OCI-LY3 (cell line): Measurements from ENCODE around the gene GCSAM.

Experiments used
- H2AFZ ChIP-seq: fragments of 200-600, 300-600 bp; shearing (Covaris generic); 2 replicates; pipeline ENCODE4 v1.6.0; 2014; ENCODE audit warnings: antibody characterized with exemption, low read depth, low read length
- H3K27ac ChIP-seq: fragments of 200-600, 300-600 bp; sonication (generic); 2 replicates; pipeline ENCODE4 v1.5.1; 2014; ENCODE audit warnings: mild to moderate bottlenecking, low read length, moderate library complexity, mixed read lengths
- H3K27me3 ChIP-seq: fragments of 200-600, 300-600 bp; sonication (generic); 2 replicates; pipeline ENCODE4 v1.6.1; 2014; ENCODE audit warnings: low read depth, low read length, mixed read lengths
- H3K36me3 ChIP-seq: fragments of 200-600, 300-600 bp; sonication (generic); replicated peaks from 2 replicates; pipeline ENCODE3; 2014; ENCODE audit warnings: low read depth, low read length, mixed read lengths
- H3K4me1 ChIP-seq: fragments of 300-600, 200-600 bp; sonication (generic); 2 replicates; pipeline ENCODE4 v1.6.1; 2014; ENCODE audit warnings: low read length, mixed read lengths
- H3K4me2 ChIP-seq: fragments of 200-600, 300-600 bp; sonication (generic); 2 replicates; pipeline ENCODE4 v1.6.1; 2014; ENCODE audit warnings: low read length, mixed read lengths
- H3K4me3 ChIP-seq: fragments of 300-600, 200-600 bp; sonication (generic); 2 replicates; pipeline ENCODE4 v1.5.1; 2014; ENCODE audit warnings: antibody characterized with exemption, mild to moderate bottlenecking, low read length, moderate library complexity
- H3K79me2 ChIP-seq: fragments of 300-600, 200-600 bp; shearing (Covaris generic); 2 replicates; pipeline ENCODE4 v1.6.1; 2014; ENCODE audit warnings: mild to moderate bottlenecking, low read length, mixed read lengths
- H3K9ac ChIP-seq: fragments of 300-600, 200-600 bp; shearing (Covaris generic); 2 replicates; pipeline ENCODE4 v1.6.0; 2014; ENCODE audit warnings: mild to moderate bottlenecking, low read length, moderate library complexity
- H3K9me3 ChIP-seq: fragments of 200-600, 300-600 bp; shearing (Covaris generic); 2 replicates; pipeline ENCODE4 v1.6.1; 2014; ENCODE audit warnings: low read length, mixed read lengths; ENCODE audit not compliant: insufficient read depth
- H4K20me1 ChIP-seq: fragments of 200-600, 300-600 bp; sonication (generic); 2 replicates; pipeline ENCODE4 v1.6.1; 2016; ENCODE audit warnings: low read length, mixed read lengths; ENCODE audit not compliant: insufficient read depth
- CTCF ChIP-seq: fragments of 200-600, 300-600 bp; sonication (generic); IDR thresholded peaks from 2 replicates; pipeline ENCODE4 v1.5.1; 2014; ENCODE audit warnings: antibody characterized with exemption, low read length, low read depth
- EZH2phosphoT487 ChIP-seq: fragments of 200-600 bp; shearing (Covaris generic); IDR thresholded peaks from 2 replicates; pipeline ENCODE4 v1.6.1; 2018; ENCODE audit warnings: antibody characterized with exemption, mixed run types, low read depth

Gene GCSAM

GRCh38 chr3:112137781-112138180 lies 4.7 kb upstream of the GCSAM start:
- no peaks in the 10 kb centered on the region for H3K9me3 ChIP-seq
- H3K36me3 ChIP-seq, result no peaks in the 10 kb centered on the region
- no peak overlapping the region for H3K9ac ChIP-seq
- TF ChIP-seq CTCF (no peak), EZH2phosphoT487 (no peak)
- H3K4me1 ChIP-seq, result peaks cover 54% of the 10 kb centered on the region
- peaks cover 4% of the 10 kb centered on the region; the same call in 1 of the 2 replicates for H3K27me3 ChIP-seq
- no peak overlapping the region for H2AFZ ChIP-seq
- no peaks in the 10 kb centered on the region for H3K79me2 ChIP-seq
- no peak overlapping the region for H3K4me3 ChIP-seq
- H3K4me2 ChIP-seq, result peak overlapping the region; percentile 18; the same call in 1 of the 2 replicates
- no peaks in the 10 kb centered on the region for H4K20me1 ChIP-seq
- no peak overlapping the region for H3K27ac ChIP-seq

DNA sequence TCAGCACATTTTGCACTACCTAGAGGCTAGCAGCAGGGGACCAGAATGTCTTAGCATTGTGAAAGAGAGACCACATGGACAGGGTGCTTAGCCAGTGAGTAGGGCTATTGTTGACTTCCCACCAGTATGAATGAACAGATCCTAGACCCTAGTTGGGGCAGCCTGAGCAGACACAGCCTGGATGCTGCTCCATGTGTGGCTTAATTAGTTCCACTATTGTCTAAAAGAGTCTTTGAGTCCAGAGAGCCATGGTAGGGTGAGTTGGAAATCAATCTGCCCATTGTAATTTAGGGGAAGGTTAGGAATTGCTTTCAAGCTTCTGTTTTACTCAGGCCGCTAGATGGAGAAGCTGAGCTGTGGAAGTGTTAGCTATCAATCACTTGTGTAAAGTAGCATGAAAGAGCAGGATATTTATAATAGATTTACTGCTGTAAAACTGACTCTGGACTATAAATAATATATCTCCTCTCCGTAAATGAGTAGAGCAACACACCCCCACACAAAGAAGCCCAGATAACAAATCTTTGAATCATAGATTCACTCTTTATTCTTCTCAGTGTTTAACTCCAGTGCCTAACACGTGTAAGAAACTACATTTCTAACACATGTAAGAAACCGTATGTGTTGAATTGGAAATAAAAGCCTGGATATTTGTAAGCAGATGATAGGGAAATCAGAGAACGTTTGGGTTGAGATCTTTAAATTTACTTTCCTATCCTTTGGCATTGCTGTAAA lies 4.1 kb upstream of the GCSAM start:
- H3K79me2 ChIP-seq, result no peaks in the 10 kb centered on the region
- H3K4me3 ChIP-seq, result peak overlapping the region; percentile 23; the same call in 1 of the 2 replicates
- no peak overlapping the region for H3K27ac ChIP-seq
- 0 out of 2 replicates have a peak overlapping the region, but pooled peaks have one; percentile 8 for H2AFZ ChIP-seq
- H3K9me3 ChIP-seq, result no peaks in the 10 kb centered on the region
- no peaks in the 10 kb centered on the region for H4K20me1 ChIP-seq
- H3K36me3 ChIP-seq, result no peaks in the 10 kb centered on the region
- peaks cover 58% of the 10 kb centered on the region for H3K4me1 ChIP-seq
- H3K27me3 ChIP-seq, result peaks cover 4% of the 10 kb centered on the region; the same call in 1 of the 2 replicates
- TF ChIP-seq EZH2phosphoT487 (no peak), CTCF (peak; percentile 80)
- H3K9ac ChIP-seq, result no peak overlapping the region
- H3K4me2 ChIP-seq, result peak overlapping the region; percentile 53

GRCh38 chr3:112136046-112136445 lies 3.0 kb upstream of the GCSAM start:
- Histone ChIP-seq H2AFZ (no peak overlapping the region), H3K9me3 (no peaks in the 10 kb centered on the region), H3K9ac (no peak overlapping the region), H3K4me1 (peaks cover 58% of the 10 kb centered on the region), H3K36me3 (no peaks in the 10 kb centered on the region), H3K79me2 (no peaks in the 10 kb centered on the region), H3K27me3 (peaks cover 4% of the 10 kb centered on the region; the same call in 1 of the 2 replicates), H3K27ac (no peak overlapping the region), H4K20me1 (no peaks in the 10 kb centered on the region), H3K4me3 (peak overlapping the region; percentile 23), H3K4me2 (peak overlapping the region; percentile 53)
- TF ChIP-seq EZH2phosphoT487 (no peak), CTCF (no peak)

DNA sequence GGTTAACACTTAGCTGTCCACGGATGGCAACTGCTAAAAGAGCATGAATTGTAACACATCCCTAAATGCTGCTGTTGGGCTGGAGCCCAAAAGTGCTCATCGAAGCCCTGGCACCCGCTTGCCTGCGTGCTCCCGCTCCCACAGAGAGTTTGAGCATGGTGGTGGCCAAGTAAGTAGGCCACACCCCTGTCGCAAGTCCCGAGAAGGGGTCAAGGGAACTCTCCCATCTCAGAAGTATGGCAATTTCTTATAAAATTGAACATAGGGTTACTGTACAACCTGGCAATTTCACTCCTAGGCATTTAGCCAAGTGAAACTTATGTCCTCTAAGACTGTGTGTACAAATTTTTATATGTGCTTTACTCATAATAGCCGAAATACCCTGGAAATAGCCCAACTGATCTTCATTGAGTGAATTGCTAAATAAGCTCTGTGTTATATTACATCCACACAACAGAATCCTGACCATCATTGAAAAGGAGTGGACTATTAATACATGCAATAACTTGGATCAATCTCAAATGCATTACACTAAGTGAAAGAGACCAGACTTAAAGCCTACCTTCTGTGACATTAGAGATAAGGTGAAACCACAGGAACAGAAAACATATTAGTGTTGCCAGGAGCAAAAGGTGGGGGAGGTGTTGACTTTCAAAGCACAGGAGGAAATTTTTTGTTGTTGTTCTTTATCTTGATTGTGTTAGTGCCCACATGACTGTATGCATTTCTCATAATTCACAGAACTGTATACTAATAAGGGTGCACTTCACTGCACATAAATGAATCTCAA lies 1.5 kb upstream of the GCSAM start:
- Histone ChIP-seq H4K20me1 (no peaks in the 10 kb centered on the region), H3K9ac (no peak overlapping the region), H3K4me2 (peak overlapping the region; percentile 6; the same call in 1 of the 2 replicates)

More for the DNA sequence above, 1.5 kb upstream of the GCSAM start:
- H3K79me2 ChIP-seq, result no peaks in the 10 kb centered on the region
- H3K4me1 ChIP-seq, result peaks cover 60% of the 10 kb centered on the region
- no peak overlapping the region for H2AFZ ChIP-seq
- H3K4me3 ChIP-seq, result no peak overlapping the region
- no peaks in the 10 kb centered on the region for H3K9me3 ChIP-seq
- no peak overlapping the region for H3K27ac ChIP-seq
- H3K36me3 ChIP-seq, result no peaks in the 10 kb centered on the region
- peaks cover 4% of the 10 kb centered on the region; the same call in 1 of the 2 replicates for H3K27me3 ChIP-seq
- TF ChIP-seq EZH2phosphoT487 (no peak), CTCF (no peak)
